Stimulated activated CD8-positive, alpha-beta memory T cell treated with anti-CD3 and anti-CD28 coated beads, Interleukin-12 subunit alpha, Interleukin-12 subunit beta, amount 100 ng/mL, for 4 hours (primary cell): Measurements from ENCODE around the gene CRISPLD2.
"Not testable (repeated sequence)": the region's sequence is repeated elsewhere in the genome, so short reads cannot be mapped to it uniquely, and the experiment has no call there.

Experiments used
- DNase-seq: peaks from one replicate; pipeline ENCODE4 v3.0.0-alpha.2; 2020; ENCODE audit warnings: low read depth

Gene CRISPLD2

DNA sequence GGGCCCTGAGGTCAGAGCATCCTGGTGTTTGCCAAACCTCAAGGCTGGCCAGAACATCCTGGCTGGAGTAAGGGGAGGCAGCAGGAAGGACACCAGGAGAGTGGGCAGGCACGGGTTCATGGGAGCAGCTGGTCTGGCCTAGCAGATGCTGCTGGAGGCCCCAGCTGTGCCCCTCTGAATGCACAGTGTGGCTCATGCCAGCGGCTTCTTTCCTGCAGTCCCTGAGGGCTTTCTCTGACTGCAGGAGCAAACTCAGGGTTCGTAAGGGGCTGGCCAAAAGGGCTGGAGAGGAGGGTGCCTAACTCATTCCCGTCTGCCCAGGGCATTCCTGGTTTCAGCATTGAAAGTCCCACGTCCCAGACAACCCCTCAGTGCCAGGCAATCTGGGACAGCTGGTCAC is 112.9 kb downstream of the CRISPLD2 start:
- no peak for DNase-seq

DNA sequence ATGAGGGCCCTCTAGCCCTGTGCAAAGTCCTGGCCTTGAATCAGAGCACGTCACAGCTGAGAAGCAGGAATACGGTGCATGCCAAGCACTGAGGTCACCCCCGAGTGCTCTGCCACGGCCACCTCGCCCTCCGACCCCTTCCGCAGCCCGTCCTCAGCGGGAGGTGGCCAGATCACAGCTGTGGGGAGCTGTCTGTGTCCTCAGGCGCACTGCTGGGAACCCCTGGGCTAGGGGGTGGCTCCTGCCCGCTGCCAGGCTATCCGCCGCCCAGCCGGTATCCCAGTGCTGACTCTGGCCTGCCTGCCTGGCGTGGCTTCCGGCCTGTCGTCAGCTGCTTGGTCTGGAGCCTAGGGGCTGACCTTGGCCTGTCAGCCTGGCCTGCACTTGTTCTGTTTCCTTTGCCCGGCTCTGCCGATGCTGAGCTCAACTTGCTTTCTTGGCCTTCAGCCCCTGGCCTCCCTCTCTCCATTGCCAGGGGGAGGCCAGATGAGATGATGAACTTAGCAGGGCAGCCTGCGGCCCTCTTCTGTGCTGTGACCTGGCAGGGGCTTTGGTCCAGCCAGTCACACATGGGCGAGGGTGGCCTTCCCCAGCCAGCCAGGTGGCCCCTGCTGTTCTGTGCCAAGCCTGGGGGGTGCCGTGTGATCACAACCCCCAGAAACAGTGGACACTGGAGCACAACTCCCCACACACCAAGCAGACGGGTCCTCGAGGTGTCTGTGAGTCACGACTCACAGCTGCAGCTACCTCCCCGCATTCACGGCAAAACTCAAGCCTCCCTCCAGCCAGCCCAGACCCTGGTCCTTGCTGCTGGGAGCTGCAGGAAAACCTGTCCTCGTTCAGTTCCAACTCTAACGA is 114.2 kb downstream of the CRISPLD2 start:
- DNase-seq, result no peak

DNA sequence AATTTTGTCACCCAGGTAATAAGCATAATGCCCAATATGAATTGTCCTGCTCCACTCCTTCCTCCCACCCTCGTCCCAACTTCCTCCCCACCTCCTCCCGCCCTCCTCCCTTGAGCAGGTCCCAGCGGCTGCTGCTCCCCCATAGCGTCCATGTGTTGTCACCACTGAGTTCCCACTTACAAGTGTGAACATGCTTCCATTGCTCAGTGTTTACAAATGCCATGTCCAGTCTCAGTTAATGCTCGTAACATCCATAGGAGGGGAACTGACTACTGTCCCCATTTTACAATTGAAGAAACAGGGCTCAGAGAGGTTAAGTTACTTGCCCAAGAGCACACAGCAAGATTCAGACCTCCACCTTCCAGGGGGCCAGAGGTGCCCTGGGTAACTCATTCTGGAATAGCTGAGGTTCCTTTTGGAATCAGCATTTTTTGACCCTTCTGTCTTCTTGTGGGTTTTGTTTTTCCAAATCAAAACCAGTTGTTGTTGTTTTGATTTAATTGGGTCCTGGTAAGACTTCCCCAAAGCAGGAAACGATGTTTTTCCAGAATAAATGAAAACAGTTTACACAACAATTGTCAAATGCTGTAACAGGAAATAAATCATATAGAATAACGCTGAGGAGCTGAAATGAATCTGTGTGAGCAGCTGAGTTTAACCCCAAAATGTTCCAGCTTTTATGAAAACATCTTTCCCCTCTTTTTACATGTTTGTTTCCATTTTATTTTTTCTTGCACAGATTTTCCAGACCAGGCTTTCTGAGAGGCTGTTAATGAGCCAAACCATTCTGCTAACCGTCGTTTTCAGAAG is 117.6 kb downstream of the CRISPLD2 start:
- no peak for DNase-seq

DNA sequence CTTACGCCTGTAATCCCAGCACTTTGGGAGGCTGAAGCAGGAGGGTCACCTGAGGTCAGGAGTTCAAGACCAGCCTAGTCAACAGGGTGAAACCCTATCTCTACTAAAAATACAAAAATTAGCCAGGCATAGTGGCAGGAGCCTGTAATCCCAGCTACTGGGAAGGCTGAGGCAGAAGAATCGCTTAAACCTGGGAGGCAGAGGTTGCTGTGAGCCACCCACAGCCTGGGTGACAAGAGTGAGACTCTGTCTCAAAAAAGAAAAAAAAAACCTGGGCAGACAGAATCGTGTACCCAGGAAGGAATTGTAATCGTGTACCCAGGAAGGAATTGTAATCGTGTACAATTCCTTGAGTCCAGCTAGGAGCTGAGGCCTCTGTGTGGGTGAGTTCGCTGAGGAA is 118.8 kb downstream of the CRISPLD2 start:
- DNase-seq, result not testable (repeated sequence)

GRCh38 chr16:84940670-84941551 is 121.1 kb downstream of the CRISPLD2 start:
- no peak for DNase-seq

DNA sequence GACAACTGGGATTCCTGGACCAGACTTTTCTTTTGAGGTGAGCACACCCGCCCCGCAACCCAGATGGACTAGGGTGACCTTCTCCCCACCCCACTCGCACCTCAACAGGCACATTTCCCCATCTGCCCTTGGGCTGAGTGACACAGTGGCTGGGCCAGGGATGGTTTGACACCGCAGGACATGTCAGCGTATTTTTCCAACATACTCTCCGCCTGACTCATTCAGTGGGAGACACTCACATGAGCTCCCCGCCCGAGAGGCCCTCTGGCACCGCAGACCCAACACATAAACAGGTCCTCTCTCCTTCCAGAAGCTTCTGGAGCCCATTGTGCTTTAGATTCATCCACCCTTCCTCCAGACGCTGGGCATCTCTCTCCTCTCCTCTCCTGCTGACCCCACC is 122.1 kb downstream of the CRISPLD2 start:
- DNase-seq, result no peak

DNA sequence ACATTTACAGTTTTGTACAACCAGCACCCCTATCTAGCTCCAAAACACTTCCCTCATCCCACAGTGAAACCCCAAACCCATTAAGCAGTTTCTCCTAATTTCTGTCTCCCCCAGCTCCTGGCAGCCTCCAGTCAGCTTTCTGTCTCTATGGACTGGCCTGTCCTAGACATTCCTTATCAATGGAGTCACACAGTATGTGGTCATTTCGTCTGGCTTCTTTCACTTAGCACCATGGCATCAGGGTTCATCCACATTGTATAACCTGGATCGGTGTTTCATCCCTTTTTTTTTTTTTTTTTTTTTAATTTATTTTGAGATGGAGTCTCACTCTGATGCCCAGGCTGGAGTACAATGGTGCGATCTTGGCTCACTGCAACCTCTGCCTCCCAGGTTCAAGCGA is 123.0 kb downstream of the CRISPLD2 start:
- no peak for DNase-seq

DNA sequence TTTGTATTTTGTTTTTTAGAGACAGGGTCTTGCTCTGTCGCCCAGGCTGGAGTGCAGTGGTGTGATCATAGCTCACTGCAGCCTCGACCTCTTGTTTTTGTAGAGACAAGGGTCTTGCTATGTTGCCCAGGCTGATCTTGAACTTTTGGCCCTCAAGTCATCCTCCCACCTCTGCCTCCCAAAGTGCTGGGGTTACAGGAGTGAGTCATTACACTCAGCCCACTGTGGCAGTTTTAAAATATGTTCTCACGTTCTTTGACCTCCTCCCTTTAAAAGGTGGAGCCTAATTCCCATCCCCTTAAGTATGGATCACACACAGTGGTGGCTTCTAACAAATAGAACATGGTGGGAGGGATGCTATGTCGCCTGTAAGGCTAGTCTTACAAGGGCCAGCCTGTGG is 123.8 kb downstream of the CRISPLD2 start:
- no peak for DNase-seq

DNA sequence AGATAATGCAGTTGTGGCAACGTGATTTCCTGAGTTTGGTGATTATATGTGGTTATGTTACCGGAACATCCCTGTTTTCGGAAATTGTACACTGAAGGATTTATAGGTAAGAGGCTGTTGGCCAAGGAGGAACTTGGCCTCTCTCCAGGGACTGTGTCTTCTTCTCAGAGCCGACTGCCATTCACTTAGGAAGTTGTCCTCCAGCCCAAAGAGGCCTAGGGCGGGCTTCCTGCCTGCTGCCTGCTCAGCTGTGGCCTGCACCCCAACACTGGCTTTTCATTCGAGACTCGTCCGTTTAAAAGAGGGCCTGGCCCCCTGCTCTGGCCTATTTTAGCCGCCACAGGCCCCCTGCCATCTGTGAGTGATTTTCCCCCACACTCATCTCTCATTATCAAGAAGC is 127.2 kb downstream of the CRISPLD2 start:
- DNase-seq, result no peak

GRCh38 chr16:84947996-84948850 is 128.4 kb downstream of the CRISPLD2 start:
- DNase-seq, result no peak

DNA sequence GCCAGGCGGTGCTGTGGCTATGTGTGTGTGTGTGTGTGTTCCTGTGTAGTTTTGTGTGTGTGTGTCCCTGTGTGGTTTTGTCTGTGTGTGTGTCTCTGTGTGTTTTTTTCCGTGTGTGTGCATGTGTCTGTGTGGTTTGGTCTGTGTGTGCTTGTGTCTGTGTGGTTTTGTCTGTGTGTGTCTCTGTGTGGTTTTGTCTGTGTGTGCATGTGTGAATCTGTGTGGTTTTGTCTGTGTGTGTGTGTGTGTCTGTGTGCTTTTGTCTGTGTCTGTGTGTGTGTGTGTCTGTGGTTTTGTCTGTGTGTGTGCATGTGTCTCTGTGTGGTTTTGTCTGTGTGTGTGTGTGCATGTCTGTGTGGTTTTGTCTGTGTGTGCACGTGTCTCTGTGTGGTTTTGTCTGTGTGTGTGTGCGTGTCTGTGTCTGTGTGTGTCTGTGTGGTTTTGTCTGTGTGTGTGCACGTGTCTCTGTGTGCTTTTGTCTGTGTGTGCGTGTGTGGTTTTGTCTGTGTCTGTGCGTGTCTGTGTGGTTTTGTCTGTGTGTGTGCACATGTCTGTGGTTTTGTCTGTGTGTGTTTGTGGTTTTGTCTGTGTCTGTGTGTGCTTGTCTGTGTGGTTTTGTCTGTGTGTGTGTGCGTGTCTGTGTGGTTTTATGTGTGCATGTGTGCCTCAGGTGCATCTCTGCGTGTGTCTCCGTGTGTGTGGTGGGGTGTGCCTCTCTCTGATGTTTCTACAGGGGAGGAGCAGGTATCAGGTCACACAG is 129.2 kb downstream of the CRISPLD2 start:
- DNase-seq, result no peak

GRCh38 chr16:84949772-84950436 is 130.1 kb downstream of the CRISPLD2 start:
- no peak for DNase-seq

- DNase-seq, result no peak
Measured at GRCh38 chr16:84950906-84951305, 131.1 kb downstream of the CRISPLD2 start.

- DNase-seq, result peak; percentile 26
Measured at GRCh38 chr16:84952335-84953189, 132.8 kb downstream of the CRISPLD2 start.

DNA sequence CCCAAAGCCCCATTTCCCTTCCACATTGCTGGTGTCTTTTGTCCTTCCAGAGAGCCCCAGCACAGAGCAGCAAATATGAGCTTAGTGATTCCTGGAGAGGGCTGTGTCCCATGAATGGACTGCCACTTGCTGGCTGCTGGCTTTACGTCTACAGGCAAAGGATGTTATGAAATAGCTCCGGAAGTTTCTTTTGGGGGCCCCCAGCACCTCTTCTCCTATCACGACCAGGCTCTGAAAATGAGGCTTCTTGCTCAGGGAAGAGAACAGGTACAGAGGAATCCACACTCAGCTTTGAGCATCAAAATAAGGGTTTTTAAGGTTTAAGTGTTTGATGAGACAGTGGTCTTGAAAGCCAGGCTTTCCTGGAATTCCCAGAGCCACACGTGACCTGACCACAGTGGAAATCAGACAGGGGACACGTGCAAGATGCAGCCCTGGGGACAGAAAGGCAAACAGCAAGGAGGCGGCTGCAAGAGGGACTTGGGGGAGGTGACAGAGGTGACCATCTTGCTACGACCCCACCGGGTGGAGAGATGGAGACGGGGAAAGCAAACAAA is 133.5 kb downstream of the CRISPLD2 start:
- DNase-seq, result no peak

GRCh38 chr16:84955427-84955826 is 135.6 kb downstream of the CRISPLD2 start:
- DNase-seq, result no peak

- no peak for DNase-seq
Measured at GRCh38 chr16:84957192-84957591, 137.4 kb downstream of the CRISPLD2 start.

DNA sequence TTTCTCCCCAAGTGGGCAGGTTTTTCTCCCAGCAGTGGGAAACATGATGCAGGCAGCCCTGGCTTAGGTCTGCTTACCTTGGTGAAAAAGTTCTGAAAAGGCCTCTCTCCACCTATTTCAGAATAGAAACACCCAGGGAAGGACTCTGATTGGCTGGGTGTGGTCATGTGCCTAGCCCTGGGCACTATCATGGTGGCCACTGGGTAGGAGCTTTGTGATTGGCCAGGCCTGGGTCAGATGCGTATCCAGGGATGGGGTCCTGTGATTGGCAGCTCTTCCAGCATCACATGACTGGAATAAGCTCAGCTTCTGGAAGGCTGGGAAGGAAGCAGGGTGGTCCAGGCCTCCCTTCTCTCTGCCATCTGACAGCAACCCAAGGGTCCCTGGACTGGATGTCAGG is 138.0 kb downstream of the CRISPLD2 start:
- DNase-seq, result no peak
